ENCODE results near the gene PPP2R2D.

- TF ChIP-seq ZNF274 (IDR thresholded peaks at IDR 0.05; ENCODE audit: low read depth, low read length) (no peak), YY1 (IDR thresholded peaks at IDR 0.05; ENCODE audit: insufficient read depth, insufficient read length) (no peak)
Measured at GRCh38 chr10:131852823-131853609, 47.8 kb upstream of the PPP2R2D start.

Measured in NT2/D1 (cell line).